GM20000 (cell line): ENCODE measurements around the gene ALKBH3.

Experiments used
- DNase-seq: peaks from one replicate; pipeline ENCODE4 v3.0.0; 2012; ENCODE audit warnings: low spot score
- TF ChIP-seq, protein P1 (sequence below): IDR thresholded peaks from 2 replicates; pipeline ENCODE4 v1.5.1; 2012; ENCODE audit warnings: mild to moderate bottlenecking, control low read depth; ENCODE audit errors: extremely low read depth, missing control alignments

The ALKBH3 gene

GRCh38 chr11:43925932-43926505, 45.4 kb downstream of the ALKBH3 start:
- DNase-seq: no peak
- TF ChIP-seq, protein P1, sequence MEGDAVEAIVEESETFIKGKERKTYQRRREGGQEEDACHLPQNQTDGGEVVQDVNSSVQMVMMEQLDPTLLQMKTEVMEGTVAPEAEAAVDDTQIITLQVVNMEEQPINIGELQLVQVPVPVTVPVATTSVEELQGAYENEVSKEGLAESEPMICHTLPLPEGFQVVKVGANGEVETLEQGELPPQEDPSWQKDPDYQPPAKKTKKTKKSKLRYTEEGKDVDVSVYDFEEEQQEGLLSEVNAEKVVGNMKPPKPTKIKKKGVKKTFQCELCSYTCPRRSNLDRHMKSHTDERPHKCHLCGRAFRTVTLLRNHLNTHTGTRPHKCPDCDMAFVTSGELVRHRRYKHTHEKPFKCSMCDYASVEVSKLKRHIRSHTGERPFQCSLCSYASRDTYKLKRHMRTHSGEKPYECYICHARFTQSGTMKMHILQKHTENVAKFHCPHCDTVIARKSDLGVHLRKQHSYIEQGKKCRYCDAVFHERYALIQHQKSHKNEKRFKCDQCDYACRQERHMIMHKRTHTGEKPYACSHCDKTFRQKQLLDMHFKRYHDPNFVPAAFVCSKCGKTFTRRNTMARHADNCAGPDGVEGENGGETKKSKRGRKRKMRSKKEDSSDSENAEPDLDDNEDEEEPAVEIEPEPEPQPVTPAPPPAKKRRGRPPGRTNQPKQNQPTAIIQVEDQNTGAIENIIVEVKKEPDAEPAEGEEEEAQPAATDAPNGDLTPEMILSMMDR: no peak

DNA sequence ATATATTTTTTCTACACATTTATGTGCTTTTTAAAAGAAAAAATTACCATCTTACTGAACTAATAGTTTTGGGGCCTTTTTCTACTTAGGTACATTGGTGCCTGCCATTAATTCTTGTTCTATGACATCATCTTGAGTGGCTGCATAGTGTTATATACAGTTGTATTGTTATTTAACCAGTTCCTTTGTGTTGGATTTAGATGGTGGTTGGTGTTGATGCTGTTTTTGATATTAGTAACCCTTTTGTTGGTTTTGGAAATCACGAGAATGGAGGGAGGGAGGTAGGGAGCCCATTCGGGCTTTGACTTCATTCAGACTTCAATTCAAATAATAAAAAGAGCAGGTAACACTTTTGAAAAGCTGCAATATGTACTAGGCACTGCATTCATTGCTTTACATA, 46.4 kb downstream of the ALKBH3 start:
- TF ChIP-seq, protein P1: no peak
- no peak for DNase-seq

GRCh38 chr11:43927925-43928707, 47.5 kb downstream of the ALKBH3 start:
- TF ChIP-seq, protein P1: no peak
- no peak for DNase-seq

GRCh38 chr11:43928721-43929120, 48.1 kb downstream of the ALKBH3 start:
- DNase-seq: no peak
- TF ChIP-seq, protein P1: no peak

DNA sequence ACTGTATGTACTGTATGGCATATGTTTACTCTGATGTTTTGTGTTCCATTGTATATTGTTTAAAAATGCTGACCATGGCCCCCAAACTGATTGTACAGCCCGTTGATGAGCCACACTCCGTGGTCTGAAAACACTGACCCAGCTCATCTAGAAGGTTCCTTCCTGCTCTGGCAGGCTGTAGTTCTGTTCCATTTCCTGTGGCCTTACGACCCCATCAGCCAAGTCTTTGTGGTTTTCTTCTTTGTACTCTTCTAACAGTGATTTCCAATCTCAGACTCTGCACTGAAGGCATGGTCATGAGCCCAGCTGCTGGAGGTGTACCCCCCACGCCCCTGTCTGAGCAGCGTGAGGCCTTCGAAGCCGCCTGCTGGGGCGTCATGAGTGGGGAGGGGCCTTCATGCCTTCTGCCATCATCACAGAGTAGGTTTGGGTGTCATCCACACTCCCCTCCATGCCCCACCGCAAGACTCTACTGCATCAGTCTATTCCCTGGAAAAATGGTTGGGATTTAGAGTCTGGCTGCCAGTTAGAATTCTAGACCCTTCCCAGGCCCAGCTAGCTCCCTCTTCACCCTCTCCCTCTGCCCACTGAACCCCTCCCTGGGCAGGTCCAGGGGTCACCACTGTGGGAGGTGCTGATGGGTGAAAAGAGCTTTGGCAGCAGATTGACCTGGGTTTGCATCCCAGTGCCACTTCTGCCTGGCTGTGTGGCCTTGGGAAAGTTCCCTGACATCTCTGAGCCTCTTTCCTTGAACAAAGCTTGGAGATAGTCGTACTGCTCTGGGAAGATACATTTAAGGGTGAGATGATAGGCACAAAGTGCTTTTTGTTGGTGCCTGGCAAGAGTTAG, 50.5 kb downstream of the ALKBH3 start:
- TF ChIP-seq, protein P1: no peak
- DNase-seq: no peak

DNA sequence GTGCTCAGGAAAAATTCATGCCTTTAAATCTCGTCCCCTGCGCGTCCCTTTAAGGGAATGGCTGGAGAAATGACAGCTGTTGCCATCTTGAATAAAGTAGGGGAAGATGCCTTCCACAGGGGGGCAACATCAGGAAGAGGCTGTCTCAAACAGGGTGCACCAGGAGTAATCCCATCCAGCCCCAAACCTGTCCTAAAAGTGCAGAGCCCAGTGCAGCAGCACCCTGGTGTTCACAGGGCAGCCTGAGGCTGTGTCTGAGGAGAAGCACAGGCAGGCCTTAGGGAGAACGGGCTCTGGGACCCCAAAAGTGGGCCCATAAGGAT, 51.0 kb downstream of the ALKBH3 start:
- DNase-seq: no peak
- TF ChIP-seq, protein P1: no peak

DNA sequence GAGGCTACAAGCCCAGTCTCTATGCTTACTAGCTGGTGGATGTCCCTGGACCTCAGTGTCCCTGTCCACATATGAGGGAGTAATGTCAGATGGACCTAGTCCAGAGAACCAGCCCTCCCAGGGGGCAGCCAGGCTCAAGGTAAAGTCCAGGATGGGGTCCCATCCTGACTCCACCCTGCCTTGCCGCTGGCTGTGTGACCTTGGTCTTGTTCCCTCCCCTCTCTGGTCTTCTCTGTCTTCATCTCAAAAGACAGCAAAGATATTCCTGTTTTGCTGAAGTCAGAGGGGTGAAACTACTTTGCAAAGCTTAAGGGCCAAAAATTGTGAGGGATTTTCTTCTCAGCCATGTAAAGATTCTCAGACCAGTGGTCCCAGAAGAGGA, 52.6 kb downstream of the ALKBH3 start:
- TF ChIP-seq, protein P1: no peak

More for the DNA sequence above, 52.6 kb downstream of the ALKBH3 start:
- no peak for DNase-seq
